ENCODE measurements around the gene LRRC17.
"Not testable (repeated sequence)": the region's sequence is repeated elsewhere in the genome, so short reads cannot be mapped to it uniquely, and the experiment has no call there.

GRCh38 chr7:102954359-102954758 is 41.6 kb downstream of the LRRC17 start:
- TF ChIP-seq ATF3 (IDR thresholded peaks at IDR 0.05); EZH2 (IDR thresholded peaks at IDR 0.05); TCF7L2 (IDR thresholded peaks at IDR 0.05; ENCODE audit: borderline replicate concordance, extremely low read depth, insufficient read depth, insufficient read length); MAX (IDR thresholded peaks at IDR 0.05); EZH2phosphoT487 (IDR thresholded peaks at IDR 0.05; ENCODE audit: borderline replicate concordance); POLR2A (IDR thresholded peaks at IDR 0.05; ENCODE audit: borderline replicate concordance, extremely low read depth, insufficient read depth, insufficient read length); RAD21 (IDR thresholded peaks at IDR 0.05; ENCODE audit: low read depth): not testable (repeated sequence)
- TF ChIP-seq, protein P1, sequence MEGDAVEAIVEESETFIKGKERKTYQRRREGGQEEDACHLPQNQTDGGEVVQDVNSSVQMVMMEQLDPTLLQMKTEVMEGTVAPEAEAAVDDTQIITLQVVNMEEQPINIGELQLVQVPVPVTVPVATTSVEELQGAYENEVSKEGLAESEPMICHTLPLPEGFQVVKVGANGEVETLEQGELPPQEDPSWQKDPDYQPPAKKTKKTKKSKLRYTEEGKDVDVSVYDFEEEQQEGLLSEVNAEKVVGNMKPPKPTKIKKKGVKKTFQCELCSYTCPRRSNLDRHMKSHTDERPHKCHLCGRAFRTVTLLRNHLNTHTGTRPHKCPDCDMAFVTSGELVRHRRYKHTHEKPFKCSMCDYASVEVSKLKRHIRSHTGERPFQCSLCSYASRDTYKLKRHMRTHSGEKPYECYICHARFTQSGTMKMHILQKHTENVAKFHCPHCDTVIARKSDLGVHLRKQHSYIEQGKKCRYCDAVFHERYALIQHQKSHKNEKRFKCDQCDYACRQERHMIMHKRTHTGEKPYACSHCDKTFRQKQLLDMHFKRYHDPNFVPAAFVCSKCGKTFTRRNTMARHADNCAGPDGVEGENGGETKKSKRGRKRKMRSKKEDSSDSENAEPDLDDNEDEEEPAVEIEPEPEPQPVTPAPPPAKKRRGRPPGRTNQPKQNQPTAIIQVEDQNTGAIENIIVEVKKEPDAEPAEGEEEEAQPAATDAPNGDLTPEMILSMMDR (IDR thresholded peaks at IDR 0.05 in 2 of 3, conservative IDR thresholded peaks at IDR 0.05 in 1 of 3; ENCODE audit: borderline replicate concordance in 1 of 3, insufficient read depth in 1 of 3, low read depth in 2 of 3, low read length in 2 of 3): not testable (repeated sequence)

All from HCT116 (cell line).